GM23338 (cell line): ENCODE results near the gene UGT2B17. TPM values are rescaled to one million over a fixed set of nuclear protein-coding genes. Genes with fewer than 3 reads are reported as not detected.

Experiments used
- ATAC-seq: fragments of 200-7000 bp; cut with Tn5 transposase; 3 replicates; pipeline ENCODE4 v1.9.1; 2020
- DNase-seq: peaks from one replicate; pipeline ENCODE4 v3.0.0-alpha.2; 2015; ENCODE audit warnings: low spot score
- H2AFZ ChIP-seq: fragments of 200-600 bp; sonication (generic); 2 replicates; pipeline ENCODE4 v1.8.0; 2016; ENCODE audit warnings: antibody characterized with exemption, mild to moderate bottlenecking, moderate library complexity
- H3F3A ChIP-seq: fragments of 200-600 bp; sonication (generic); replicated peaks from 2 replicates; pipeline ENCODE4 v1.8.0; 2017; ENCODE audit warnings: antibody characterized with exemption, mixed run types, low read depth
- H3K27ac ChIP-seq: fragments of 200-600 bp; sonication (generic); 2 replicates; pipeline ENCODE4 v1.6.1; 2016; ENCODE audit warnings: low read depth
- H3K27me3 ChIP-seq: fragments of 200-600 bp; sonication (generic); 2 replicates; pipeline ENCODE4 v1.8.0; 2016; ENCODE audit warnings: mild to moderate bottlenecking, mixed run types, moderate library complexity; ENCODE audit not compliant: insufficient read depth
- H3K36me3 ChIP-seq: fragments of 200-600 bp; sonication (generic); 2 replicates; pipeline ENCODE4 v1.8.0; 2016; ENCODE audit warnings: mild to moderate bottlenecking; ENCODE audit not compliant: insufficient read depth
- H3K4me1 ChIP-seq: fragments of 200-600 bp; sonication (generic); 2 replicates; pipeline ENCODE4 v1.8.0; 2016; ENCODE audit warnings: mild to moderate bottlenecking, moderate library complexity; ENCODE audit not compliant: insufficient read depth
- H3K4me2 ChIP-seq: fragments of 200-600 bp; sonication (generic); 2 replicates; pipeline ENCODE4 v1.7.1; 2017; ENCODE audit warnings: mixed run types
- H3K4me3 ChIP-seq: fragments of 200-600 bp; sonication (generic); 2 replicates; pipeline ENCODE4 v1.6.1; 2016; ENCODE audit warnings: mixed run types
- H3K79me2 ChIP-seq: fragments of 200-600 bp; sonication (generic); replicated peaks from 2 replicates; pipeline ENCODE4 v1.8.0; 2017; ENCODE audit warnings: mild to moderate bottlenecking; ENCODE audit not compliant: insufficient read depth
- H3K9me2 ChIP-seq: fragments of 200-600 bp; sonication (generic); 2 replicates; pipeline ENCODE4 v1.8.0; 2017; ENCODE audit not compliant: insufficient read depth
- H4K20me1 ChIP-seq: fragments of 200-600 bp; sonication (generic); replicated peaks from 2 replicates; pipeline ENCODE4 v1.8.0; 2017; ENCODE audit warnings: mild to moderate bottlenecking; ENCODE audit not compliant: insufficient read depth
- H3K27ac Mint-ChIP-seq: 2 replicates; pipeline ENCODE4 v1.8.0; 2020; ENCODE audit warnings: inconsistent platforms, mild to moderate bottlenecking, moderate library complexity, mixed read lengths
- H3K27me3 Mint-ChIP-seq: 3 replicates; pipeline ENCODE4 v1.8.0; 2022; ENCODE audit warnings: low read depth, mild to moderate bottlenecking, moderate library complexity, mixed read lengths, inconsistent platforms; ENCODE audit not compliant: insufficient read depth, poor library complexity
- H3K36me3 Mint-ChIP-seq: 3 replicates; pipeline ENCODE4 v1.8.0; 2021; ENCODE audit warnings: low read depth, mild to moderate bottlenecking, inconsistent platforms, moderate library complexity, mixed read lengths
- H3K4me1 Mint-ChIP-seq: 3 replicates; pipeline ENCODE4 v1.8.0; 2020; ENCODE audit warnings: mild to moderate bottlenecking, inconsistent platforms, mixed read lengths
- H3K4me3 Mint-ChIP-seq: 3 replicates; pipeline ENCODE4 v1.8.0; 2021; ENCODE audit warnings: moderate library complexity, mild to moderate bottlenecking, inconsistent platforms, mixed read lengths
- H3K9me3 Mint-ChIP-seq: 3 replicates; pipeline ENCODE4 v1.8.0; 2020; ENCODE audit warnings: moderate library complexity, mild to moderate bottlenecking, inconsistent platforms, mixed read lengths
- CREB1 ChIP-seq: fragments of 250-450 bp; sonication (Bioruptor Pico); IDR thresholded peaks from 2 replicates; pipeline ENCODE4 v1.5.0; 2020; ENCODE audit warnings: low read depth, mild to moderate bottlenecking, moderate library complexity
- EZH2phosphoT487 ChIP-seq: fragments of 200-600 bp; sonication (generic); IDR thresholded peaks from one replicate; pipeline ENCODE4 v1.8.1; 2018; ENCODE audit warnings: antibody characterized with exemption; ENCODE audit not compliant: unreplicated experiment
- STAT1 ChIP-seq: IDR thresholded peaks from one replicate; pipeline ENCODE4 v1.6.1; 2016; ENCODE audit warnings: antibody characterized with exemption; ENCODE audit not compliant: unreplicated experiment
- ZNF114 ChIP-seq: fragments of 250-450 bp; sonication (Bioruptor Pico); IDR thresholded peaks from 2 replicates; pipeline ENCODE4 v1.5.0; 2020; ENCODE audit warnings: mild to moderate bottlenecking, moderate library complexity
- ZNF331 ChIP-seq: fragments of 250-450 bp; sonication (Bioruptor Pico); IDR thresholded peaks from 2 replicates; pipeline ENCODE4 v1.5.0; 2020; ENCODE audit warnings: low read depth, mild to moderate bottlenecking, moderate library complexity
- polyA plus RNA-seq: library from polyadenylated mRNA; unstranded; fragments of >200 nt; fragmentation: Nextera tagmentation; extraction: Ambion mirVana; gene quantifications from 2 replicates; pipeline ENCODE4 v1.2.1, GENCODE V29; 2016
- total RNA-seq: library from RNA; depleted of rRNA; stranded (reverse); fragments of >200 nt; shearing (Covaris generic); gene quantifications from 2 replicates; pipeline ENCODE4 v1.2.3, GENCODE V29; 2014
- TF ChIP-seq, protein P1 (sequence below), 2 experiments: fragments of 200-600 bp in 1 of 2; sonication (generic) in 1 of 2; conservative IDR thresholded peaks; 2 replicates each; pipeline versions ENCODE4 v1.5.1 to v1.6.1; 2016 to 2017; ENCODE audit warnings: antibody characterized with exemption in 2 of 2, low read depth in 2 of 2, mild to moderate bottlenecking in 2 of 2, moderate library complexity in 1 of 2
- TF ChIP-seq, protein P2 (sequence below): IDR thresholded peaks from one replicate; pipeline ENCODE4 v1.6.1; 2018; ENCODE audit warnings: antibody characterized with exemption; ENCODE audit not compliant: unreplicated experiment

UGT2B17 gene
- total and polyA plus RNA-seq, 2 experiments from 2014 or later: not detected

DNA sequence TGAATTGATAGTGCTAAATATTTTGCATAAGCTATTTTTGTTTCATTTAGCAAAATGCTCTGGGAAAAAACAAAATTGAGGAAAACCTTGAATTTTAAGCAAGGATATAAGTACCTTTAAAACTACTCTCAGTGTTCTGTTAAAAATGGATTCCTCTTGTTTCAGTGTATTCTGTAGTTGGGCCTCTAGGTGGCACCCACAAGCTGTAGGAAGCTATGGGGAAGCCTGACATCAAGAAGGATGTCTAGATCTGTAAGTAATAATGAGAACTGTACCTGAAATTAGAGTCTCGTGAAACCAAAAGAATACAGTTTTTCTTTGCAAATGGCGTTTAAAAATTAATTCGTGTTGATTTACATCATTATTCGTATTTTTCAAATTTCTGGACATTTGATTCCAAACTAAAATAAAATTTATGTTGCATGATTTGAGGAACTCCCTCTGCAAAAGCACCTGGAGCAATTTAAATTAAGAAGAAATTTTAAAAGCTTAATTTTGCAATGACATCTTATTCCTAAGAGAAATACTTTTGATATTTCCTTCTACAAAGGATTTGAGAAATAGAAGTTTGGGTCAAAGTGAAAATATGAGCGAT is 77.6 kb downstream of the UGT2B17 start:
- Histone ChIP-seq H3K79me2 (no peaks in the 10 kb centered on the region), H3K4me3 (no peak overlapping the region), H3F3A (no peaks in the 10 kb centered on the region), H3K27me3 (no peaks in the 10 kb centered on the region), H3K4me1 (0 out of 2 replicates have a peak, but pooled peaks cover 3% of the 10 kb centered on the region), H3K4me2 (no peak overlapping the region), H3K9me2 (no peaks in the 10 kb centered on the region), H2AFZ (no peak overlapping the region), H4K20me1 (no peaks in the 10 kb centered on the region), H3K36me3 (no peaks in the 10 kb centered on the region), H3K27ac (no peak overlapping the region)
- ATAC-seq (peak; percentile 84), DNase-seq (peak; percentile 80)
- Mint-ChIP-seq H3K4me1 (no peaks in the 10 kb centered on the region; the same call in 1 of the 3 replicates), H3K4me3 (no peak overlapping the region), H3K27ac (no peak overlapping the region; the same call in 1 of the 2 replicates), H3K27me3 (no peaks in the 10 kb centered on the region), H3K9me3 (peaks cover 3% of the 10 kb centered on the region), H3K36me3 (peaks cover 2% of the 10 kb centered on the region; the same call in 1 of the 3 replicates)
- TF ChIP-seq EZH2phosphoT487 (no peak), CREB1 (no peak), STAT1 (no peak), ZNF331 (CRISPR knock-in tag) (no peak), ZNF114 (CRISPR knock-in tag) (no peak)
- TF ChIP-seq, protein P1, sequence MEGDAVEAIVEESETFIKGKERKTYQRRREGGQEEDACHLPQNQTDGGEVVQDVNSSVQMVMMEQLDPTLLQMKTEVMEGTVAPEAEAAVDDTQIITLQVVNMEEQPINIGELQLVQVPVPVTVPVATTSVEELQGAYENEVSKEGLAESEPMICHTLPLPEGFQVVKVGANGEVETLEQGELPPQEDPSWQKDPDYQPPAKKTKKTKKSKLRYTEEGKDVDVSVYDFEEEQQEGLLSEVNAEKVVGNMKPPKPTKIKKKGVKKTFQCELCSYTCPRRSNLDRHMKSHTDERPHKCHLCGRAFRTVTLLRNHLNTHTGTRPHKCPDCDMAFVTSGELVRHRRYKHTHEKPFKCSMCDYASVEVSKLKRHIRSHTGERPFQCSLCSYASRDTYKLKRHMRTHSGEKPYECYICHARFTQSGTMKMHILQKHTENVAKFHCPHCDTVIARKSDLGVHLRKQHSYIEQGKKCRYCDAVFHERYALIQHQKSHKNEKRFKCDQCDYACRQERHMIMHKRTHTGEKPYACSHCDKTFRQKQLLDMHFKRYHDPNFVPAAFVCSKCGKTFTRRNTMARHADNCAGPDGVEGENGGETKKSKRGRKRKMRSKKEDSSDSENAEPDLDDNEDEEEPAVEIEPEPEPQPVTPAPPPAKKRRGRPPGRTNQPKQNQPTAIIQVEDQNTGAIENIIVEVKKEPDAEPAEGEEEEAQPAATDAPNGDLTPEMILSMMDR (conservative IDR thresholded peaks at IDR 0.05; ENCODE audit: low read depth in 2 of 2): peak; percentile 93 to 98
- TF ChIP-seq, protein P2, sequence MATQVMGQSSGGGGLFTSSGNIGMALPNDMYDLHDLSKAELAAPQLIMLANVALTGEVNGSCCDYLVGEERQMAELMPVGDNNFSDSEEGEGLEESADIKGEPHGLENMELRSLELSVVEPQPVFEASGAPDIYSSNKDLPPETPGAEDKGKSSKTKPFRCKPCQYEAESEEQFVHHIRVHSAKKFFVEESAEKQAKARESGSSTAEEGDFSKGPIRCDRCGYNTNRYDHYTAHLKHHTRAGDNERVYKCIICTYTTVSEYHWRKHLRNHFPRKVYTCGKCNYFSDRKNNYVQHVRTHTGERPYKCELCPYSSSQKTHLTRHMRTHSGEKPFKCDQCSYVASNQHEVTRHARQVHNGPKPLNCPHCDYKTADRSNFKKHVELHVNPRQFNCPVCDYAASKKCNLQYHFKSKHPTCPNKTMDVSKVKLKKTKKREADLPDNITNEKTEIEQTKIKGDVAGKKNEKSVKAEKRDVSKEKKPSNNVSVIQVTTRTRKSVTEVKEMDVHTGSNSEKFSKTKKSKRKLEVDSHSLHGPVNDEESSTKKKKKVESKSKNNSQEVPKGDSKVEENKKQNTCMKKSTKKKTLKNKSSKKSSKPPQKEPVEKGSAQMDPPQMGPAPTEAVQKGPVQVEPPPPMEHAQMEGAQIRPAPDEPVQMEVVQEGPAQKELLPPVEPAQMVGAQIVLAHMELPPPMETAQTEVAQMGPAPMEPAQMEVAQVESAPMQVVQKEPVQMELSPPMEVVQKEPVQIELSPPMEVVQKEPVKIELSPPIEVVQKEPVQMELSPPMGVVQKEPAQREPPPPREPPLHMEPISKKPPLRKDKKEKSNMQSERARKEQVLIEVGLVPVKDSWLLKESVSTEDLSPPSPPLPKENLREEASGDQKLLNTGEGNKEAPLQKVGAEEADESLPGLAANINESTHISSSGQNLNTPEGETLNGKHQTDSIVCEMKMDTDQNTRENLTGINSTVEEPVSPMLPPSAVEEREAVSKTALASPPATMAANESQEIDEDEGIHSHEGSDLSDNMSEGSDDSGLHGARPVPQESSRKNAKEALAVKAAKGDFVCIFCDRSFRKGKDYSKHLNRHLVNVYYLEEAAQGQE: no peak

DNA sequence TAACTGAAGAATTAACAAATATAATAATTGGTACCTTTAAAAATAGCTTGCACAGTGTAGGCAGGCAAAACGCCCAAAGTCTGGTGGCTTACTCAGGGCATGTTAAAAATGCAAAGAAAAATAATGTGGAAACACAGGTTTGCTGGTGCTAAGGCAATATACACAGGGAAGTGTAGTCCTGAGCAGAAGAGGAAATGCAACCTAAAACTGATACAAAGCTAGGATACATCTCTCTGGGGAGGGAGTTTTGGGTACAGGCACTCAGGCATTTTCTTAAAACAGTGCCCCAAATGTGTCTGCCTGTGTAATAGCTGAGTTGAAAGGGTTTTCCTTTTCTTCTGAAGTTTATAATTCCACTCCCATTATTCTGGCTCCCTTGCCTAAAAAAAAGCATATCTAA is 81.4 kb downstream of the UGT2B17 start:
- no peak for ATAC-seq
- H3K27me3 ChIP-seq: no peaks in the 10 kb centered on the region
- no peak overlapping the region for H3K27ac Mint-ChIP-seq
- TF ChIP-seq ZNF114 (CRISPR knock-in tag): no peak
- TF ChIP-seq, protein P1 (conservative IDR thresholded peaks at IDR 0.05; ENCODE audit: low read depth in 2 of 2): no peak
- TF ChIP-seq EZH2phosphoT487: no peak
- no peak for TF ChIP-seq STAT1

More for the DNA sequence above, 81.4 kb downstream of the UGT2B17 start:
- Mint-ChIP-seq H3K27me3 (no peaks in the 10 kb centered on the region), H3K4me1 (no peaks in the 10 kb centered on the region; the same call in 1 of the 3 replicates), H3K36me3 (peaks cover 9% of the 10 kb centered on the region; the same call in 2 of the 3 replicates), H3K9me3 (no peaks in the 10 kb centered on the region; the same call in 1 of the 3 replicates), H3K4me3 (no peak overlapping the region)
- Histone ChIP-seq H3K4me1 (0 out of 2 replicates have a peak, but pooled peaks cover 3% of the 10 kb centered on the region), H3F3A (no peaks in the 10 kb centered on the region), H3K36me3 (no peaks in the 10 kb centered on the region), H4K20me1 (no peaks in the 10 kb centered on the region), H2AFZ (peak overlapping the region; percentile 19; the same call in 1 of the 2 replicates), H3K9me2 (no peaks in the 10 kb centered on the region), H3K79me2 (no peaks in the 10 kb centered on the region), H3K27ac (no peak overlapping the region), H3K4me2 (no peak overlapping the region), H3K4me3 (no peak overlapping the region)
- no peak for DNase-seq
